NCI-H128 (cell line): Measurements from ENCODE around the gene BDKRB2.
"Not testable (repeated sequence)": the region's sequence is repeated elsewhere in the genome, so short reads cannot be mapped to it uniquely, and the experiment has no call there.

Experiments
- DNase-seq: peaks from one replicate; lab custom pipeline; 2025; ENCODE audit not compliant: unreplicated experiment; lab: John Stamatoyannopoulos, UW

Gene BDKRB2

DNA sequence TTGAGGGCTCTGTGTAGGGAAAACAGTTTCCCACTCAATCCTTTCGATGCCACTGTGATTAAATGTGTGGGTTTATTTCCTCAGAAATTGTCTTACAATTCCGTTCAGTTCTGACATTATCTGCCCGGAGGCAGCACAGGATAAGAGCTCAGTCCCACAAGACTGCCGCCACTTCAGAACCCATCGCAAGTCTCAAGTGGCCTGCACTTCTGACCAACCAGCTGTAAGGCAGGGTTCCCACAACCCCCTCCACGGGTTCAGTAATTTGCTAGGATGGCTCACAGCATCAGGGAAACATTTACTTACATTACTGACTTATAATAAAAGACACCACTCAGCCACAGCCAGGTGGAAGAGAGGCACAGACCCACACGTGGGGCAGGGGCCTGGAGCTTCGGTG, 17.2 kb downstream of the BDKRB2 start:
- no peak for DNase-seq

DNA sequence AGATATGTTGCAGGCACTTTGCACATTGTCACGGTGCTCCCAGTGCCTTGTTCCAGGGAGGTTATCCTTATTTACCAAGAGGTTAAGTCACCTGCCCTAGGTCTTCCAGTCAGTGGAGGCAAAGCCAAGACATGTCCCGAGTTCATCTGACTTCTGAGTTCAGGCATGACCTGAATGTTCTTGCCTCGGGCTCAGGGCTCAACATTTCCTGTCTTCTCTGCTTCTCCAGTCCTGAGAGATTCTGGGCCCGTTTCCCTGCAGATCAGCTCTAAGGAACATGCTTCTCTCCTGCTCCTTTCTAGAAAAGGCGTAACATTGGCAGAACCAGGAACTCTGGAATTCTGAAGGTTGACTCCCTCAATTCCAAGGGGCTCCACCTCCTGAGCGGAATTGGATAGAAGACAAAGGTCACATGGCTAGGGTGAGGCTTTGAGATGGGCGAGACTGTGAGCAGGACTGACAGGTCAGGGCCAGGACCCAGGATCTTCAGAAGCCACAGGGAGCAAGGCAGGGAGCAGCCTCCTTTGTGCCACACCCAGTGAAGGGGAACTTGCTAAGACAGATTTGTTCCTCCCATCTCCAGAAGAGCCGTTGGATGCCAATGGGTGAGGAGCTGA, 19.9 kb downstream of the BDKRB2 start:
- no peak for DNase-seq

DNA sequence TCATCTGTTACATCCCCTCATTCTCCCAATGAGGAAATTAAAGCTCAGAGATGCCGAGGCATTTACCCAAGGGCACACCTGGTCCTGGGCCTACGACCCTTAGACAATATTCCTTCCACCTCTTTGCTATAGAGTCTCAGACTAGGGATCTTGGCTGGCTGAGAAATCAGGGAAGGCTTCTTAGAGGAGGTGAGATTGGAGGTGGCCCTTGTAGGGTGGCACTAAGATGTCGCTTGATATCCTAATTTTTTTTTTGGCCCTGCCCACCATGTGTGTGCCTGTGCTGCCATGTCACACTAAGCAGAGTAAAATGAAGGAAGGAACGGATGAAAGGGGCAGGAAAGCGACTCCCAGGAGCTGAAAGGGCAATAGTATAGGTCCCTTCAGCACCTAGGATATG, 20.6 kb downstream of the BDKRB2 start:
- no peak for DNase-seq

DNA sequence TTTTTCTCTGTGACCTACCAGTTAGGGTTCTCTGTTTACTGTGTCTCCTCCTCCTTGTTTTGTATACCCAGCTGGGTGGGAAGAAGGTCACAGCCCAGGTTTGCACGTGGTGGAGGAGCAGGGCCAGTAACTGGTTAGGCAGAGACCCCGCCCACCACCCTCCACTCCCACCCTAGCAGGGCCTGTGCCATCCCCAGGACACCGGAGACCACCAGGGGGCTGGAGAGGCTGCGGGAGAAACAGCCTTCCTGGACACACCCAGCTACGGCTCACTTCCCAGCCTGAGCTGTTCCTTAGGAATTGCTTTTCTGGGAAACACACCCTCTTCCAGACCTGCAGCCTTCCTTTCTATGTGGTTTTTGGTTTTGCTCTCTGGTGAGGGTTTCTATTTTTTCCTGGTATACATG, 21.1 kb downstream of the BDKRB2 start:
- no peak for DNase-seq

DNA sequence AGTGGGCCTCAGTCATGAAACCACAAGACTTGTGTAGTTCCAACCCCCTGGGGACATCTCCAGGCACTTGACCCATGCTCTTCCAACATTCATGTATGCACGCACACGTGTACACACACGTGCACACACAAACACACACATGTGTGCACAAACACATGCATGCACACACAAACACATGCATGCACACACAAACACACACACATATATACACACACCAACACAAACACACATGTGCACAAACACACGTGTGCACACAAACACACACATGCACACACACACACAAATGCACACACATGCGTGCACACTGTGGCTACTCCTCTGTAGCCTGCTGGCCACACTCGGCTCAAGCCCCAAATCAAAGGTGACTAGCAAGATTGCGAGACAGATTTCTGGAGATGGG, 22.8 kb downstream of the BDKRB2 start:
- no peak for DNase-seq

DNA sequence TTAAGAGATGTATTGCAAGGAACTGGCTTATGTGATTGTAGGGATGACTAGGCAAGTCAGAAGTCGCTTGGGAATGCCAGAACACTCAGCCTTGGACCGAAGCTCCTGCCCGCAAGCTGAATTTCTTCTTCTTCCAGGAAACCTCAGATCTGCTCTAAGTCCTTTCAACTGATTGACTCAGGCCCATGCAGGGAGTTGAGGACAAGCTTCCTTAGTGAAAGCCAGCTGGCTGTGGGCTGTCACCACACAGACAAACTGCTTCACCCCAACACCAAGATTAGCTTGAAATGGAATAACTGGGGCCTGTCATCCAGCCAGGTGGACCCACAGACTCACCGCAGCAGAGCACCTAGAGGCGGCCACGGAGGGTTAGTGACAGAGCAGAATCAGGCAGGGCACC, 24.7 kb downstream of the BDKRB2 start:
- no peak for DNase-seq

DNA sequence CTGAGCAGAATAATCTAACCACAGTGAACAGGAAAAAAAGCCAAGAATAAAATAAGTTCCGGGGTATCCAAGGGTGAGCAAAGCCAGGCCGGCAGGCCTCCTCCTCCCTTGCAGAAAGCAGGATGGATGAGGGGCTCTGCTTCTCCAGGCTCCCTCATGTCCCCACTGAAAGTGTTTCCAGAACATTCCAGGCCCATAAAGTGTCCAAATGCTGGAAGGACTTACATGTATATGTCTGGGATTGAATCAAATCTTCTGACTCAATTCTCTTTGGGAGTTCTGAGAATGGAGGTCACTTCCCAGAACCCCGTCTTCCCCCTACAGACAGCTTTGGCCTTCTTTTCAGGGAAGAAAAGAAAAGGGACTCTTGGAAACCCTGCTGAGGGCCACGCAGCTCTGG, 26.4 kb downstream of the BDKRB2 start:
- DNase-seq, result no peak

DNA sequence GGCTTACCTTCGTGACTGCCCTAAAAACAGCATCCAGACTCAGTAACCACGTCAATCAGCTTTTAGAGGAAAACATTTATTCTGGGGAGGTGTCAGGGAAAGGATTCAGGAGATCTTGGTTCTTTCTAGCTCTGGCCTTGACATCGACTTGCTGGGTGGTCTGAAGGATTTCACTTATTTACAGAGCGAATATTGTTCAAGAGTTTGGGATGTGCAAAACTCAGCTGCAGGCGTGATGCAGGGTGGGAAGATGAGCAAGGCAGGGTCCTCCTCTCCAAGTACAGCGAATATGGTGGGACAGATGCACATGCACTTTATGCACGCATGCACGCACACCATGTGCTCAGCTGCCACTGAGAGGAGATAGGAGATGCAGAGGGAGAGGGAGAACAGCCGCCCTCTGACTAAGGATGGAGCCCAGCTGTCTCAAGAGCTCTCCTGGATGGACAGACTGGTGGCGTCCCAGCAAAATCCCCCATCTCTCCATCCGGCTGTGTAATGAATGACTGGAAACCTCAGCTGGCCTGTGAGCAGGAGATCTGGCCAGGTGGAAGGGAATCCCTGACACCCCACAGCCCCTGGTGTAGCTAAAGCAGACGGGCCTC, 27.0 kb downstream of the BDKRB2 start:
- DNase-seq, result no peak

DNA sequence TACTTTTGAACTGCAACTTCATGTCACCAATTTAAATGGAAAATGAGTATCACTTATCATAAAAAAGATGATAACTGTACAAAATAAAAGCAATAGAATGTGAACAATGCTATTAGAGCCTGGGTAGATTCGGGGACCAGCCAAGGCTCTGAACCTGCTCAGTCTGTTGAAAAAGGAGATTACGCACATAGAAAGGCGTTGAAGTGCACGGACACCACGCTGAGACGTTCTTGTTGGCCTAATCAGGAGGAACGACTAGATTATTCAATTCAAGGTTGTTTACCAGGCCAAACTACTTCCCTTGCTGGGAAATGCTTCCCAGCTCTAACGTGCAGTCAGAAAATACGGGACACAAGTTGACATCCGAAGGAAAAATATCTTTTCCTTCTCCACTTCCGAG, 27.9 kb downstream of the BDKRB2 start:
- DNase-seq, result no peak

DNA sequence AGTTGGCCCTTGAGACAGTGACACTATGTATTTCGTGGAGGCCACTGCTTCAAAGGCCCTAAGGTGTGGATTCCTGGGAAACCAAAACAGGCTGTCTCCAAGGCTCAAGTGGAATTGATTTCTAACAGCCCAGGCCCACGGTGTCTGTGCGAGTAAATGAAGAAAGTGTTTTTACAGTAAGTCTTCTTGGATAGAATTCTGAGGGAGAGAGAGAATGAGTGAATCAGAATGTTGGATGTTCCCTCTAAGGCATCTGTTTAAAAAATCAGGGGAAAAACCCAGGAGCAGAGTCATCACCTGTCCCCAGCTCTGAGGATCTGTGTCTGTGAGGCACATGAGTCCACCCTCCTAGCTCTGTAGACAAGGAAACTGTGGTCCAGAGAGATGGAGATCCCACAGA, 29.0 kb downstream of the BDKRB2 start:
- no peak for DNase-seq

DNA sequence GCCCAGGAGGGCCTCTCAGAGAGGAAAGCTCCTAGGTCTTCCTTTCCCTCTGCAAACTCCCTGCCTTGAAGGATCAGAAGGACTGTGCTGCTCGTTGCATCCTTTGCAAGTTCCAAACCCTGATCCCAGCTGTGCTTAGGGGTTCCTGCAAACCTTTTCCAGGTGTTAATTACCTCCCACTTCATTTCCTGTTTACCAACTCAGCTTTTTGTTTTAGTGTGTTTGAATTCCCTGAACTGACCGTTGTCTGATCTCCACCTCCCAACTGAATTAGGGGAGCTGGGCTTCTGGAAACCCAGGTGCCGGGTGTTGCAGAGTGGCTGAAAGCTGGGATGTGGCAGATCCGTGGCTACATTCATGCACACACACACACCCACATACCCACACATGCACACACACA, 30.8 kb downstream of the BDKRB2 start:
- no peak for DNase-seq

DNA sequence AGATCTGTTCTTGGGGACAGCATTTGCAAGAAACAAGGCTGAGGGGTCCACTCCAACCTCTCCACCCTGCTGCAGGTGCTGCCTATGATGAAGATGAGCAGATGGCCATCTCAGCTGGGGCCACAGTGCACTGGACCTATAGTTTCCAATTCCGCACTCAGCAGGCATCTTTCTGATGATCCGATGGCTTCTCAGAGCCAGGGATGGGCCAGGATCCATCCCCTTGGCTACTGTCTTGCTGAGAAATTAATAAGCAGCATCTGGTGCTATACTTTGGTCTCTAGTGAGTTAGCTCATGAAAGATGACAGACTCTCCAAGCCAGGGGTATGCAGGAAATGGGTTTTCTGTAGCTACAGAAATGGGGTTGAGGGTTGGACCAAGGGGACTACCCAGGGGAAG, 33.0 kb downstream of the BDKRB2 start:
- no peak for DNase-seq

DNA sequence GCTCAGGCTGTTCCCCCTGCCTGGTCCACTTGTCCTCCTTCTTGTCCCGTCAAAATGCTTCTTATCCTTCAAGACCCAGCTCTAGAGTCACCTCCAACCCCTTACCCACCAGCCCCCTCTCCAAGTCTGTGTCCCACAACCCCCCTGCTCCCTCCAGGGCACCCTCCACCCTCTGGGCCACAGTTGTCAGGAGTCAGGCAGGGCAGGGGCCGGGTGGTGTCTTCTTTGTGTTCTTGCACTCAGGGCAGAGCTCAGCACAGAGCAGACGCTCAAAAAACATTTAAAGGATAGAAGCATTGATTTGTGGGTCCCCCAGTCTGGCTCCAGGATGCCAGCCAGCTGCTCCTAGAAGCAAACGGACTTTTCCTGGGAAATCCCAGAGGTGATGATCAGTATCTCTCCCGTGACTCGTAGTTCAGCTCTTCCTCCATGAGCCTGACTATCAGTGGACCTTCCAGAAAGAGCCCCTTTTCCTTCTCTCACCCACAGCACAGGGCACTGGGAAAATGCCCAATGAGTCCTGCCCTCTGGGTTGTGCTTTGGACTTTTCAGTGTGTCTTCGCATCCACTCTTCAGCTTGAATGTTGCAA, 34.1 kb downstream of the BDKRB2 start:
- DNase-seq, result no peak

DNA sequence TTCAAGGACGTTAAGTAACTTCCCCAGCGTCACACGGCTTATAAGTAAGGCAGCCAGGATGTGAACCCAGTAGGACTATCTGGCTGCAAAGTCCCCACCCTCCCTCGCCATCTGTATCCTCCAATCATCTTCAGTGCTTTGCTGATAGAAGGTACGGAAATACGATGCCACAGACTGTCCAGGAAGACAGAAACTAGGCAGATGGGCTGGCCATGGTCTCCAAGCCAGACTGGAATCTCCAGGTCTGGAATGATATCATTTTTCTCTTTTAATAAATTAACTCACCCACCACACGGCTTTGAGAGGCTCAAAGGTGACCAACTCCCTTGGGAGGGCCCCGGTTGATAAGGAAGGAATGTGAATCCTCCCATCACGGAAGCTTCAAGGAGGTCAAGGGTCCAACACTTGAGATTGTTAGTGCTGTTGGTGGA, 35.1 kb downstream of the BDKRB2 start:
- no peak for DNase-seq

DNA sequence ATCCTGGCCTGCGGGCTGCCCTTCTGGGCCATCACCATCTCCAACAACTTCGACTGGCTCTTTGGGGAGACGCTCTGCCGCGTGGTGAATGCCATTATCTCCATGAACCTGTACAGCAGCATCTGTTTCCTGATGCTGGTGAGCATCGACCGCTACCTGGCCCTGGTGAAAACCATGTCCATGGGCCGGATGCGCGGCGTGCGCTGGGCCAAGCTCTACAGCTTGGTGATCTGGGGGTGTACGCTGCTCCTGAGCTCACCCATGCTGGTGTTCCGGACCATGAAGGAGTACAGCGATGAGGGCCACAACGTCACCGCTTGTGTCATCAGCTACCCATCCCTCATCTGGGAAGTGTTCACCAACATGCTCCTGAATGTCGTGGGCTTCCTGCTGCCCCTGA, 36.0 kb downstream of the BDKRB2 start:
- DNase-seq, result no peak

DNA sequence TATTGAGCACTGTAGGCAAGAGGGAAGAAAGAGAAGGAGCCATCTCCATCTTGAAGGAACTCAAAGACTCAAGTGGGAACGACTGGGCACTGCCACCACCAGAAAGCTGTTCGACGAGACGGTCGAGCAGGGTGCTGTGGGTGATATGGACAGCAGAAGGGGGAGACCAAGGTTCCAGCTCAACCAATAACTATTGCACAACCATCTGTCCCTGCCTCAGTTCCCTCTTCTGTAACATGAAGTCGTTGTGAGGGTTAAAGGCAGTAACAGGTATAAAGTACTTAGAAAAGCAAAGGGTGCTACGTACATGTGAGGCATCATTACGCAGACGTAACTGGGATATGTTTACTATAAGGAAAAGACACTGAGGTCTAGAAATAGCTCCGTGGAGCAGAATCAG, 37.5 kb downstream of the BDKRB2 start:
- no peak for DNase-seq

DNA sequence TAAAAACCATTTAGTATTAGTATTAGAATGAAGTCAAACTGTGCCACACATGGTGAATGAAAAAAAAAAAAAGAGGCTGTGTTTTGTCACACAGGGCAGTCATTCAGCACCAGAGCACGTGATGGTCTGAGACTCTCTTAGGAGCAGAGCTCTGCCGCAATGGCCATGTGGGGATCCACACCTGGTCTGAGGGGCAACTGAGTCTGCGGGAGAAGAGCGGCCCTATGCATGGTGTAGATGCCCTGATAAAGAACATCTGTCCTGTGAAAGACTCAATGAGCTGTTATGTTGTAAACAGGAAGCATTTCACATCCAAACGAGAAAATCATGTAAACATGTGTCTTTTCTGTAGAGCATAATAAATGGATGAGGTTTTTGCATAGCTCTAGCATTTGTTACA, 39.1 kb downstream of the BDKRB2 start:
- no peak for DNase-seq

DNA sequence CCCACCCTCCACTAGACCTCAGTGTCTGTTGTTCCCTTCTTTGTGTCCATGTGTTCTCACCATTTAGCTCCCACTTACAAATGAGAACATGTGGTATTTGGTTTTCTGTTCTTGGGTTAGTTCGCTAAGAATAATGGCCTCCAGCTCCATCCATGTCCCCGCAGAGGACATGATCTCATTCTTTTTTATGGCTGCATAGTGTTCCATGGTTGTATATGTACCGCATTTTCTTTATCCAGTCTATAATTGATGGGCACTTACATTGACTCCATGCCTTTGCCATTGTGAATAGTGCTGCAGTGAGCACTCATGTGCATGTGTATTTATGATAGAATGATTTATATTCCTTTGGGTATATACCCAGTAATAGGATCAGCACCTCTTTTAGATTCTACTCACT, 40.4 kb downstream of the BDKRB2 start:
- DNase-seq, result not testable (repeated sequence)

DNA sequence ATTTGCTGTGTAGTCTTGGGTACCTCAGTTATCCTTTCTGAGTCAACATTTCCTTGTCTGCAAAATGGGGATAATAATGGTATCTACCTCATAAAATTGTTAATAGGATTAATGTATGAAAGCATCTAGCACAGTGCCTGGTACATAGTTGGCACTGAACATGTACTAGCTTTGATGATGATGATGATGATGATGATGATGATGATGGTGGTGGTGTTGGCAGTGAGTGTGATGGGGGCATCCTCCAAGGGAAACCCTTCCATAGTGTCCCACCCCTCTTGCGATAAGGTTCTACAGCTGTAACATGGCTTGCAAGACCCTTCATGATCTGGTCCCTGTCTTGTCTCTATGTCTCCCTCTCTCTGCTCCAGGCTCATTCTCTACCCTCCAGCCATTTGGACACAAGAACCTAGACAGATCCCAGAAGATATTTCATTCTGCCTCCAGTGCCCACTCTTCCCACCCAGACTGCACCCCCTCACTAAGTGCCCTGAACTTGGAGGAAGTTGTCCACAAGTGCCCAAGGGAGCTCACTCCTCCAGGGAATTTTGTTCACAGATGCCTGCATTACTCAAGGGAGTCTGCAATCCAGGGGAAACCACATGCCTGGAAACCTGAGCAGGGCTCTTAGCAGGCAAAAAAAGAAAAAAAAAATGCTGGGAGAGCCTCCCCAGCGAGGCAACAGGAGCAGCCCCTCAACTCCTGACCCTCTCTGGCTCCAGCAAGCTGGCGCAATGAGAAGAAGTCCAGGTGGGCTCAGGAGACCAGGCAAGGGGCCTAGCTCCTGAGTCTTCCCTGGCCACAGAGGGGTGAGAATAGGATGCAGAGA, 41.3 kb downstream of the BDKRB2 start:
- DNase-seq, result no peak

DNA sequence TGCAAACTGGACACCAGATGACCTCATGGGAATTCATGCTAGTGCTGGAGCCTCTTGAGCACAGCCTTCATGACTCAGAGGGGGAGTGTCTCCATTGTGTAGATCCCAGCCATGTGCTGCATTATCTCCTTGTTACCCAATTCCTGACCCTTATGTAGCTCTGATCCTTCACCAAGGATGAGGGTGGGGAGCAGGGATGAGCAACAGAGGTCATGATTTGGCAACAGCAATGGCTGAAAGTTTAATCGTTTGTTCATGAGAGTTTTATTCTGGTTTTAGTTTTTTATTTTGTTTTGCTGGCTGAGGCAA, 41.9 kb downstream of the BDKRB2 start:
- no peak for DNase-seq

DNA sequence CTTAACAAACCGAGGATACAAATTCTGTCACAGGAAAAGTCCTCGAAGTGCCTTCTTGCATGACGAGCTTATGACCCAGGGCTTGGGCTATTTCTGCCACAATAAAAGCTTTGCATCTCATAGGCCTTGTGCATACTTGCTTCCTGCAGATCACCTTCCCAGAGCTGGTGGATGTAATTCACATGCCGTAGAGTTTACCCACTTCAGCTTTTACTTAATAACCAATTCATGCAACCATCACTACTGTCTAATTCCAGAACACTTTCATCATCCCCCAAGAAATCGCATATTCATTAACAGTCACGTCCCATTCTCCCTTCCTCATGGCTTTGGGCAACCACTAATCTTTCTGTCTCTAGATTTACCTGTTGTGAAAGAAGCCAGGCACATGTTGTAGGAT, 42.4 kb downstream of the BDKRB2 start:
- no peak for DNase-seq

DNA sequence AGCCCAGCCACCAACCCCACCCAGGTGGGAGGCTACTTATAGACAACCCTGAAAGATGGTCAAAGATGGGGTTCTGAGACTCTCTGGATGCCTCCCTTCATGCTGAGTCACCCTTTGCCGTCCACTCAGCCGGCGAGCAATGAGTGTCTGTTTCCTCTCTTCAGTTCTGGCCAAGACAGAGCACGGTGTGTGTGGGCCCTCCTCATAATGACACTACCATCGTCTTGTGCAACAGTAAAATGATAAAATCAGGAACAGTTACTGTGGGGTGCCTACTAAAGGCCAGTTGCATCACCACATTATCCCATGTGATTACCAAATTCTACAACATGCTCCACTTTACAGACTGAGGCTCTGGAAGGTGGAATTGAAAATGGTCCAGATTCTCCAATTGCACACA, 44.4 kb downstream of the BDKRB2 start:
- no peak for DNase-seq
